ENCODE data around the gene LGALS7.

LGALS7 gene

GRCh38 chr19:38745316-38745715, 28.0 kb downstream of the LGALS7 start:
- no peak for TF ChIP-seq CTCF (IDR thresholded peaks at IDR 0.05; ENCODE audit: low read depth, low read length, missing control alignments)
- H3K4me3 ChIP-seq (ENCODE audit: low read depth, low read length): no peak overlapping the region
- in situ Hi-C loops (cut with HindIII; ENCODE audit: low pct_ligation_motif_present, low sequenced_read_pairs): no loop called here

GRCh38 chr19:38744874-38745273, 28.4 kb downstream of the LGALS7 start:
- DNase-seq: no peak
- Histone ChIP-seq H3K4me3 (ENCODE audit: low read depth, low read length) (no peak overlapping the region), H3K36me3 (replicated peaks) (no peaks in the 10 kb centered on the region), H3K27ac (no peak overlapping the region), H3K27me3 (replicated peaks) (no peaks in the 10 kb centered on the region)
- no peak for TF ChIP-seq CTCF (IDR thresholded peaks at IDR 0.05; ENCODE audit: low read depth, low read length, missing control alignments)
- in situ Hi-C loops (cut with HindIII; ENCODE audit: low pct_ligation_motif_present, low sequenced_read_pairs): no loop called here

More at GRCh38 chr19:38745316-38745715, 28.0 kb downstream of the LGALS7 start:
- H3K36me3 ChIP-seq (replicated peaks): no peaks in the 10 kb centered on the region
- DNase-seq: no peak
- no peak overlapping the region for H3K27ac ChIP-seq
- no peaks in the 10 kb centered on the region for H3K27me3 ChIP-seq (replicated peaks)

GRCh38 chr19:38744298-38744681, 29.0 kb downstream of the LGALS7 start, which contains the start of gene CAPN12:
CAPN12 (minus strand) TSS chr19:38744474; CDS start chr19:38744165, 309 bp downstream.
- no peaks in the 10 kb centered on the region for H3K36me3 ChIP-seq (replicated peaks)
- no peaks in the 10 kb centered on the region for H3K27me3 ChIP-seq (replicated peaks)
- no peak for DNase-seq
- in situ Hi-C loops (cut with HindIII; ENCODE audit: low pct_ligation_motif_present, low sequenced_read_pairs): no loop called here
- no peak within 1 kb of the TSS for H3K27ac ChIP-seq
- no peak within 1 kb of the TSS for H3K4me3 ChIP-seq (ENCODE audit: low read depth, low read length)
- no peak for TF ChIP-seq CTCF (IDR thresholded peaks at IDR 0.05; ENCODE audit: low read depth, low read length, missing control alignments)

GRCh38 chr19:38743394-38744297, 29.7 kb downstream of the LGALS7 start:
- Histone ChIP-seq H3K27ac (no peak overlapping the region), H3K36me3 (replicated peaks) (no peaks in the 10 kb centered on the region), H3K4me3 (ENCODE audit: low read depth, low read length) (no peak overlapping the region), H3K27me3 (replicated peaks) (no peaks in the 10 kb centered on the region)
- in situ Hi-C loops (cut with HindIII; ENCODE audit: low pct_ligation_motif_present, low sequenced_read_pairs): no loop called here
- no peak for TF ChIP-seq CTCF (IDR thresholded peaks at IDR 0.05; ENCODE audit: low read depth, low read length, missing control alignments)
- DNase-seq: no peak

- H3K27me3 ChIP-seq (replicated peaks): no peaks in the 10 kb centered on the region
- no peak for DNase-seq
- no peak overlapping the region for H3K4me3 ChIP-seq (ENCODE audit: low read depth, low read length)
- H3K27ac ChIP-seq: no peak overlapping the region
- H3K36me3 ChIP-seq (replicated peaks): no peaks in the 10 kb centered on the region
- in situ Hi-C loops (cut with HindIII; ENCODE audit: low pct_ligation_motif_present, low sequenced_read_pairs): no loop called here
- TF ChIP-seq CTCF (IDR thresholded peaks at IDR 0.05; ENCODE audit: low read depth, low read length, missing control alignments): no peak
Measured at GRCh38 chr19:38742906-38743305, 30.4 kb downstream of the LGALS7 start.
